ENCODE data around the gene GPR160.

The GPR160 gene

DNA sequence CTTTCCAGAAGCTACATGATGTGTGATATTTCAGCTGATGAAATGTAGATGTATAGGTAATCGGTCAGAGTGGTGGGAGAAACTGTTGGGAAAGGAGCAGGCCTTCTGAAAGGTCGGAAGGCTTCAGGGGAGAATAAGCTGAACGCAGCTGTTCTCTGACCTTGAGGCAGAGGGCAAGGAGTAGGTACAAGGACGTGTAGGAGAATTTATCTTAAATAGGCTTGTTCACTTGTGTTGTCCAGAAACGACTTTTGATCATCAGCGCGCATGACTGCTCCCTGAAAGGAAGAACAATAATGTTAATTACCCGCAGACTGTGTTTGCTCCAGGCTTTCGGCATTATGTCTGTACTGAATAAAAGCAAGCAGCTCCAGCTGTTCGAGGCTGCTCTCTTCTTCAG, 39.6 kb downstream of the GPR160 start:
- no peaks in the 10 kb centered on the region for H3K36me3 ChIP-seq (ENCODE audit: control insufficient read depth, insufficient read depth, low read length)
- H3K9ac ChIP-seq (ENCODE audit: low read depth, low read length) = no peak overlapping the region
- no peak overlapping the region for H3K4me3 ChIP-seq (ENCODE audit: low read depth, low read length)
- H3K9me3 ChIP-seq (ENCODE audit: control insufficient read depth, insufficient read depth, low read length) = no peaks in the 10 kb centered on the region
- H3K4me1 ChIP-seq (ENCODE audit: control insufficient read depth, insufficient read depth, low read length) = no peaks in the 10 kb centered on the region
- no peaks in the 10 kb centered on the region for H3K27me3 ChIP-seq (ENCODE audit: control insufficient read depth, insufficient read depth, low read length)

- no peaks in the 10 kb centered on the region for H3K36me3 ChIP-seq (ENCODE audit: control insufficient read depth, insufficient read depth, low read length)
- no peaks in the 10 kb centered on the region for H3K27me3 ChIP-seq (ENCODE audit: control insufficient read depth, insufficient read depth, low read length)
- no peaks in the 10 kb centered on the region for H3K4me1 ChIP-seq (ENCODE audit: control insufficient read depth, insufficient read depth, low read length)
- H3K9ac ChIP-seq (ENCODE audit: low read depth, low read length) = no peak overlapping the region
- H3K4me3 ChIP-seq (ENCODE audit: low read depth, low read length) = no peak overlapping the region
- no peaks in the 10 kb centered on the region for H3K9me3 ChIP-seq (ENCODE audit: control insufficient read depth, insufficient read depth, low read length)
Measured at GRCh38 chr3:170078620-170079281, 41.0 kb downstream of the GPR160 start.

- Histone ChIP-seq H3K27me3 (ENCODE audit: control insufficient read depth, insufficient read depth, low read length) (no peaks in the 10 kb centered on the region), H3K9ac (ENCODE audit: low read depth, low read length) (no peak overlapping the region), H3K4me1 (ENCODE audit: control insufficient read depth, insufficient read depth, low read length) (no peaks in the 10 kb centered on the region)
Measured at GRCh38 chr3:170079536-170080165, 41.9 kb downstream of the GPR160 start.

DNA sequence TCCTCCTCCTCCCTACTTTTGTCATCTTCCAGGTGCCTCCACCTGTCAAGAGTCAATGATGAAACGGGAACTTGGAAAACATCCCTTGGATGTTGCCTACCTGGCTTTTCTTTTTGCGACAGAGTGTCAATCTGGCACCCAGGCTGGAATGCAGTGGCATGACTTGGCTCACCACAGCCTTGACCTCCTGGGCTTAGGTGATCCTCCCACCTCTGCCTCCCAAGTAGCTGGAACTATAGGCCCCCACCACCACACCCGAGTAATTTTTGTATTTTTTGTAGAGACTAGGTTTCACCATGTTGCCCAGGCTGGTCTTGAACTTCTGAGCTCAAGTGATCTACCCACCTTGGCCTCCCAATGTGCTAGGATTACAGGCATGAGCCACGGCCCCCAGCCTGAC, 42.8 kb downstream of the GPR160 start:
- Histone ChIP-seq H3K4me3 (ENCODE audit: low read depth, low read length) (no peak overlapping the region), H3K4me1 (ENCODE audit: control insufficient read depth, insufficient read depth, low read length) (no peaks in the 10 kb centered on the region), H3K9me3 (ENCODE audit: control insufficient read depth, insufficient read depth, low read length) (no peaks in the 10 kb centered on the region), H3K9ac (ENCODE audit: low read depth, low read length) (no peak overlapping the region), H3K36me3 (ENCODE audit: control insufficient read depth, insufficient read depth, low read length) (no peaks in the 10 kb centered on the region), H3K27me3 (ENCODE audit: control insufficient read depth, insufficient read depth, low read length) (no peaks in the 10 kb centered on the region)

More at GRCh38 chr3:170079536-170080165, 41.9 kb downstream of the GPR160 start:
- no peaks in the 10 kb centered on the region for H3K9me3 ChIP-seq (ENCODE audit: control insufficient read depth, insufficient read depth, low read length)
- H3K4me3 ChIP-seq (ENCODE audit: low read depth, low read length) = no peak overlapping the region
- H3K36me3 ChIP-seq (ENCODE audit: control insufficient read depth, insufficient read depth, low read length) = no peaks in the 10 kb centered on the region

GRCh38 chr3:170081079-170081741, 43.4 kb downstream of the GPR160 start:
- H3K36me3 ChIP-seq (ENCODE audit: control insufficient read depth, insufficient read depth, low read length) = no peaks in the 10 kb centered on the region

GRCh38 chr3:170083343-170083742, 45.5 kb downstream of the GPR160 start:
- no peaks in the 10 kb centered on the region for H3K9me3 ChIP-seq (ENCODE audit: control insufficient read depth, insufficient read depth, low read length)
- H3K27me3 ChIP-seq (ENCODE audit: control insufficient read depth, insufficient read depth, low read length) = no peaks in the 10 kb centered on the region
- no peak overlapping the region for H3K9ac ChIP-seq (ENCODE audit: low read depth, low read length)
- no peak overlapping the region for H3K4me3 ChIP-seq (ENCODE audit: low read depth, low read length)
- no peaks in the 10 kb centered on the region for H3K4me1 ChIP-seq (ENCODE audit: control insufficient read depth, insufficient read depth, low read length)
- H3K36me3 ChIP-seq (ENCODE audit: control insufficient read depth, insufficient read depth, low read length) = no peaks in the 10 kb centered on the region

More at GRCh38 chr3:170081079-170081741, 43.4 kb downstream of the GPR160 start:
- no peaks in the 10 kb centered on the region for H3K27me3 ChIP-seq (ENCODE audit: control insufficient read depth, insufficient read depth, low read length)
- no peaks in the 10 kb centered on the region for H3K9me3 ChIP-seq (ENCODE audit: control insufficient read depth, insufficient read depth, low read length)
- no peaks in the 10 kb centered on the region for H3K4me1 ChIP-seq (ENCODE audit: control insufficient read depth, insufficient read depth, low read length)
- H3K9ac ChIP-seq (ENCODE audit: low read depth, low read length) = no peak overlapping the region
- no peak overlapping the region for H3K4me3 ChIP-seq (ENCODE audit: low read depth, low read length)

GRCh38 chr3:170085396-170085795, 47.6 kb downstream of the GPR160 start:
- H3K36me3 ChIP-seq (ENCODE audit: control insufficient read depth, insufficient read depth, low read length) = no peaks in the 10 kb centered on the region
- no peaks in the 10 kb centered on the region for H3K9me3 ChIP-seq (ENCODE audit: control insufficient read depth, insufficient read depth, low read length)
- no peaks in the 10 kb centered on the region for H3K4me1 ChIP-seq (ENCODE audit: control insufficient read depth, insufficient read depth, low read length)
- no peaks in the 10 kb centered on the region for H3K27me3 ChIP-seq (ENCODE audit: control insufficient read depth, insufficient read depth, low read length)
- no peak overlapping the region for H3K4me3 ChIP-seq (ENCODE audit: low read depth, low read length)
- H3K9ac ChIP-seq (ENCODE audit: low read depth, low read length) = no peak overlapping the region

DNA sequence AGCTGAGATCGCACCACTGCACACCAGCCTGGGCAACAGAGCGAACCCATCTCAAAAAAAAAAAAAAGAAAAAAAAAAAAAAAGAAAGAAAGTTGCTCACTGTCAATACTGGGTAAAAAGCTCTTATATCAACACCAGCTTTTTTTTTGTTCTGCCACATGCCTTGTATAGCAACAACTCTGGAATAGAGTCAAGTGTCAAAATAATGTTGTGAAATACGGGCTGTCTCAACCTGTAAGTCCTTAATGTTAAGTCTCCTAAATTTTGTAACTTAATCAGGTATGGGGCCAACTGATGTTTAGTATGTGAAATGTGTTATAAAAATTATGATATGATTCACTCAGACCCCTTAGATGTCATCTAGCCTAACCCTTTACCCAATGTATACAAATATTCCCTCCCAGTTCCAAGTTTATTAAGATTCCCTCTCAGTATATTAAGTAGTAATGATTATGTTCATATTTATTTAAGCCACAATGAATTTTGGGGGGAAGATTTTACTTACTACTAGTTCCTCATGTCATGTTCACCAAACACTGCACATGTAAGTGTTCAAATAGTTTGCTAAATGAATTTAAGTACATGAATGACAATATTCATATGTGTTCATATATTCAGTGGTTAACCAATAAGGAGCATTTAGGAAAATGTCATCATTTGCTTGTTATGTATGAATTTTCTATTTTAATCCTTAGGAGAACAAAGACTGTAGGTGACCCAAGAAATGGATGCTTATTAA, 52.2 kb downstream of the GPR160 start:
- no peak overlapping the region for H3K4me3 ChIP-seq (ENCODE audit: low read depth, low read length)
- no peaks in the 10 kb centered on the region for H3K36me3 ChIP-seq (ENCODE audit: control insufficient read depth, insufficient read depth, low read length)
- H3K4me1 ChIP-seq (ENCODE audit: control insufficient read depth, insufficient read depth, low read length) = no peaks in the 10 kb centered on the region
- no peak overlapping the region for H3K9ac ChIP-seq (ENCODE audit: low read depth, low read length)
- H3K9me3 ChIP-seq (ENCODE audit: control insufficient read depth, insufficient read depth, low read length) = no peaks in the 10 kb centered on the region
- no peaks in the 10 kb centered on the region for H3K27me3 ChIP-seq (ENCODE audit: control insufficient read depth, insufficient read depth, low read length)

- Histone ChIP-seq H3K4me1 (ENCODE audit: control insufficient read depth, insufficient read depth, low read length) (no peaks in the 10 kb centered on the region), H3K36me3 (ENCODE audit: control insufficient read depth, insufficient read depth, low read length) (no peaks in the 10 kb centered on the region), H3K27me3 (ENCODE audit: control insufficient read depth, insufficient read depth, low read length) (no peaks in the 10 kb centered on the region), H3K4me3 (ENCODE audit: low read depth, low read length) (no peak overlapping the region), H3K9me3 (ENCODE audit: control insufficient read depth, insufficient read depth, low read length) (no peaks in the 10 kb centered on the region), H3K9ac (ENCODE audit: low read depth, low read length) (no peak overlapping the region)
Measured at GRCh38 chr3:170090601-170090981, 52.8 kb downstream of the GPR160 start.

DNA sequence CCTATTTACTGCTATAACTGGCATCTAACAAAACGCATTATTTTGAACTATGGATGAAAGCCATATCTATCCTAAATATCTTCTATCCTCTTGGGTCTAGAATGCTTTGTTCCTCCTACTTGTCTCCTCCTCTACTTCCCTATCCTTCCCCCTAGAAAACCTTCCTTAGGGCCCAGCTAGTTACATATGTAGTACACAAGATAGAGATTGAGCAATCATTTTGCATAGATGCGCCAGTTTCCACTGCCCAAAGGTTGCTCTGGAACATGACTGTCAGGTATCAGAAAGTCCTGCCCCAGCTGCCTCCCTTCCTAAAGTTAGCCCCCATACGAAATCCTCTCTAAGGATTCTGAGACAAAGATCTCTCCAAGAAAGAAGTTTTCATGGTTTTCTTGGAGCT, 55.1 kb downstream of the GPR160 start:
- H3K9me3 ChIP-seq (ENCODE audit: control insufficient read depth, insufficient read depth, low read length) = no peaks in the 10 kb centered on the region
- H3K36me3 ChIP-seq (ENCODE audit: control insufficient read depth, insufficient read depth, low read length) = peaks cover 3% of the 10 kb centered on the region

GRCh38 chr3:170095771-170096170, 58.0 kb downstream of the GPR160 start:
- peaks cover 3% of the 10 kb centered on the region for H3K36me3 ChIP-seq (ENCODE audit: control insufficient read depth, insufficient read depth, low read length)
- H3K4me3 ChIP-seq (ENCODE audit: low read depth, low read length) = no peak overlapping the region
- H3K9me3 ChIP-seq (ENCODE audit: control insufficient read depth, insufficient read depth, low read length) = no peaks in the 10 kb centered on the region
- H3K9ac ChIP-seq (ENCODE audit: low read depth, low read length) = no peak overlapping the region
- no peaks in the 10 kb centered on the region for H3K4me1 ChIP-seq (ENCODE audit: control insufficient read depth, insufficient read depth, low read length)
- H3K27me3 ChIP-seq (ENCODE audit: control insufficient read depth, insufficient read depth, low read length) = no peaks in the 10 kb centered on the region

More for the DNA sequence above, 55.1 kb downstream of the GPR160 start:
- Histone ChIP-seq H3K27me3 (ENCODE audit: control insufficient read depth, insufficient read depth, low read length) (no peaks in the 10 kb centered on the region), H3K4me3 (ENCODE audit: low read depth, low read length) (no peak overlapping the region), H3K9ac (ENCODE audit: low read depth, low read length) (no peak overlapping the region), H3K4me1 (ENCODE audit: control insufficient read depth, insufficient read depth, low read length) (no peaks in the 10 kb centered on the region)

Data from iPS-15b (cell line).